K562 (cell line): ENCODE data around the gene TCF19. TPM values are rescaled to one million over a fixed set of nuclear protein-coding genes. Genes with fewer than 3 reads are reported as not detected.

Experiments
- ATAC-seq: fragments of 200-7000 bp; cut with Tn5 transposase; 3 replicates; pipeline ENCODE4 v1.9.1; 2020; ENCODE audit warnings: moderate library complexity
- BruUV-seq: library from RNA; stranded (reverse); fragments of 400-500 nt; replicated peaks from 2 replicates; lab custom pipeline; 2021; lab: Mats Ljungman, UMichigan
- CTCF ChIA-PET: fragments of 300-600 bp; formaldehyde crosslinking; extraction: SDS; loops from one replicate; lab custom pipeline; 2021; ENCODE audit warnings: low intra/inter-chr PET ratio; lab: Yijun Ruan, JAX
- POLR2A ChIA-PET: fragments of 300-600, 350-650 bp; sonication (Branson Sonifier 250); formaldehyde crosslinking; extraction: SDS; loops from one replicate; lab custom pipeline; 2021; ENCODE audit warnings: antibody characterized with exemption, inconsistent platforms; lab: Yijun Ruan, JAX
- DNase-seq, 4 experiments: peaks; one replicate each; pipeline versions ENCODE4 v3.0.0 to v3.0.0-alpha.2; 2011 to 2018; ENCODE audit warnings: low spot score in 3 of 4, mixed read lengths in 3 of 4; ENCODE audit errors: extremely low read depth in 1 of 4
- FAIRE-seq: peaks from 2 replicates; lab custom pipeline; 2011; peaks lifted over from hg19 to GRCh38; lab: Jason Lieb, UNC
- H2AFZ ChIP-seq: 2 replicates; pipeline ENCODE4 v1.6.0; 2011; ENCODE audit warnings: low read depth, low read length, control low read depth, inconsistent platforms
- H3K27ac ChIP-seq: fragments of 200-600 bp; 3 replicates; pipeline ENCODE4 v1.8.0; 2011; ENCODE audit warnings: low read depth, mild to moderate bottlenecking, control low read depth, inconsistent platforms, low read length, moderate library complexity, mixed read lengths; ENCODE audit errors: extremely low read depth
- H3K27me3 ChIP-seq, 2 experiments: fragments of 300-600 bp in 1 of 2; 2 replicates in 1 of 2; 3 replicates in 1 of 2; pipeline versions ENCODE4 v1.6.0 to v1.8.0; 2011; ENCODE audit warnings: inconsistent platforms in 2 of 2, low read length in 2 of 2, mild to moderate bottlenecking in 1 of 2, mixed read lengths in 1 of 2, moderate library complexity in 1 of 2; ENCODE audit not compliant: control insufficient read depth in 2 of 2, insufficient read depth in 2 of 2
- H3K36me3 ChIP-seq: fragments of 300-600 bp; 3 replicates; pipeline ENCODE4 v1.8.0; 2011; ENCODE audit warnings: mild to moderate bottlenecking, low read length, inconsistent platforms; ENCODE audit not compliant: control insufficient read depth, insufficient read depth
- H3K4me1 ChIP-seq, 2 experiments: fragments of 200-600 bp in 1 of 2; replicated peaks in 1 of 2; 2 replicates in 1 of 2; 3 replicates in 1 of 2; pipeline versions ENCODE4 v1.5.1 to v1.8.0; 2011; ENCODE audit warnings: inconsistent platforms in 2 of 2, low read length in 2 of 2, mild to moderate bottlenecking in 1 of 2, mixed read lengths in 1 of 2, moderate library complexity in 1 of 2; ENCODE audit not compliant: control insufficient read depth in 2 of 2, insufficient read depth in 2 of 2
- H3K4me2 ChIP-seq: 2 replicates; pipeline ENCODE4 v1.6.1; 2011; ENCODE audit warnings: low read length, control low read depth, inconsistent platforms, mixed read lengths; ENCODE audit not compliant: insufficient read depth
- H3K4me3 ChIP-seq: fragments of 200-600 bp; sonication (generic), shearing (Covaris generic); 2 replicates; pipeline ENCODE4 v1.5.1; 2016; ENCODE audit warnings: control low read depth, inconsistent platforms
- H3K79me2 ChIP-seq: fragments of 200-600 bp; 3 replicates; pipeline ENCODE4 v1.8.0; 2011; ENCODE audit warnings: low read length, inconsistent platforms; ENCODE audit not compliant: control insufficient read depth, insufficient read depth
- H3K9ac ChIP-seq, 2 experiments: 2 replicates each; pipeline versions ENCODE4 v1.6.0 to v1.6.1; 2011; ENCODE audit warnings: low read depth in 2 of 2, low read length in 2 of 2, control low read depth in 1 of 2, inconsistent platforms in 1 of 2, mild to moderate bottlenecking in 1 of 2, mixed read lengths in 1 of 2; ENCODE audit not compliant: insufficient read depth in 1 of 2
- H3K9me1 ChIP-seq: one replicate; pipeline ENCODE4 v1.6.0; 2011; ENCODE audit warnings: inconsistent platforms, mild to moderate bottlenecking, low read length, moderate library complexity; ENCODE audit not compliant: control insufficient read depth, insufficient read depth
- H3K9me3 ChIP-seq: replicated peaks from 2 replicates; pipeline ENCODE4 v1.5.1; 2011; ENCODE audit warnings: low read depth, low read length, inconsistent platforms; ENCODE audit not compliant: control insufficient read depth, insufficient read depth
- H4K20me1 ChIP-seq: replicated peaks from 2 replicates; pipeline ENCODE4 v1.6.1; 2011; ENCODE audit warnings: low read length, inconsistent platforms, mixed read lengths; ENCODE audit not compliant: control insufficient read depth, insufficient read depth
- IFI16 ChIP-seq: fragments of 250-450 bp; sonication (Bioruptor Pico); IDR thresholded peaks from 2 replicates; pipeline ENCODE4 v2.1.2; 2022; ENCODE audit warnings: mild to moderate bottlenecking, inconsistent platforms
- MED1 ChIP-seq: sonication (generic); formaldehyde crosslinking; IDR thresholded peaks from 2 replicates; pipeline ENCODE4 v1.8.1; 2023; ENCODE audit warnings: missing genetic modification reagents, borderline replicate concordance
- STAT5A ChIP-seq: IDR thresholded peaks from 2 replicates; pipeline ENCODE4 v1.6.1; 2012; ENCODE audit warnings: low read length, inconsistent platforms, borderline replicate concordance
- WGBS: fragments of 100-300 bp; shearing (Covaris generic); methylation state at CpG from one replicate; pipeline ENCODE4 v1.1.6; 2016; ENCODE audit warnings: low coverage, mixed read lengths; ENCODE audit not compliant: insufficient coverage; ENCODE audit errors: missing lambda C conversion rate; 5-methylcytosine and 5-hydroxymethylcytosine counted together
- in situ Hi-C: fragments of 300-500 bp; cut with MboI; formaldehyde crosslinking; loops from 4 replicates; pipeline ENCODE4 v1.15.0; 2018; ENCODE audit warnings: inconsistent platforms, mixed read lengths
- intact Hi-C: fragments of 100-400 bp; cut with micrococcal nuclease; formaldehyde crosslinking; loops from 2 replicates; pipeline ENCODE4 v1.14.2; 2022
- polyA plus RNA-seq, 8 experiments: library from polyadenylated mRNA; depleted of rRNA in 4 of 8; stranded (reverse) in 5 of 8; unstranded in 3 of 8; fragments of >200 nt; fragmentation: Nextera tagmentation in 2 of 8; fragmentation: Illumina TruSeq in 1 of 8; extraction: Ambion mirVana in 2 of 8; extraction: Trizol in 1 of 8; gene quantifications; 2 replicates each; pipeline versions ENCODE4 v1.2.1 to v1.2.3, GENCODE V29; 2011 to 2014; ENCODE audit warnings: inconsistent platforms in 1 of 8, missing spikeins in 1 of 8
- total RNA-seq, 7 experiments: library from RNA; depleted of rRNA in 6 of 7; stranded (reverse); fragments of >200 nt in 6 of 7; fragmentation: Illumina TruSeq in 2 of 7; extraction: Trizol in 2 of 7; gene quantifications; 2 replicates each; pipeline versions ENCODE4 v1.2.1 to v1.2.3, GENCODE V29; 2011 to 2021; ENCODE audit warnings: low replicate concordance in 1 of 7
- TF ChIP-seq, protein P1 (sequence below), 2 experiments: fragments of 450-650 bp; IDR thresholded peaks; 2 replicates each; pipeline ENCODE4 v1.6.1; 2016

TCF19 gene
- total and polyA plus RNA-seq, 9 of the 15 experiments (the other 6 are each of a cell fraction or from before 2014, with no cell fraction given), result 4.2 to 42.5 (median 25.7) TPM

DNA sequence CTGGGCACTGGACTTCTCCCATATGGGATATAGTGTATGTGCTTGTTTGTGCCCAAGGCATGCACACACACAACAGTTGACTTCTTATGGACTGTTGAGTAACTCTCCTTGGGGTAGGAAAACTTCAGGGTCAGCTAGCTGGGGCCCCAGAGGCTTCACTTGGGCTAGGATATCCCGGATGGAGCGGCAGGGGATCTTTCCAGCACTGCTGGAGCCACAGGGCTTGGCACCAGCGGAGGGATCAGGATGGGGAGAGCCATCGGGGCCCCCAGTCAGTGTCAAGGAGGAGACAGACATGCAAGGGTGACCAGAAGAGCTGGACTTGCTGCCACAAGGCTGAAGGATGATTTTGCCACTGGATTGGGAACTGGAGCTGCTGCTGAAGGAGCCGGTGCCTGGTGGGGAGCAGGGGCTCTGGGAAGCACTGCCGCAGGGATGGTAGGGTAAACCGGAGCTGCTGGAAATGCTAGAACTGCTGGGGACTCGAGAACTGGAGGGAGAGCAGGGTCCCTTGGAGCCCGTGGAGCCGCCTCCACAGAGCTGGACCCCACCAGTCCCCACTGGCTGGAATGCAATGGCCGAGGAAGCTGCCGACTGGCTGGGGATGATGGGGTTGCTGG is 42.3 kb upstream of the TCF19 start:
- H3K9me3 ChIP-seq, result no peaks in the 10 kb centered on the region
- DNase-seq, result no peak
- TF ChIP-seq MED1 (CRISPR knock-in tag) (no peak), STAT5A (no peak), IFI16 (CRISPR knock-in tag) (no peak)
- TF ChIP-seq, protein P1, sequence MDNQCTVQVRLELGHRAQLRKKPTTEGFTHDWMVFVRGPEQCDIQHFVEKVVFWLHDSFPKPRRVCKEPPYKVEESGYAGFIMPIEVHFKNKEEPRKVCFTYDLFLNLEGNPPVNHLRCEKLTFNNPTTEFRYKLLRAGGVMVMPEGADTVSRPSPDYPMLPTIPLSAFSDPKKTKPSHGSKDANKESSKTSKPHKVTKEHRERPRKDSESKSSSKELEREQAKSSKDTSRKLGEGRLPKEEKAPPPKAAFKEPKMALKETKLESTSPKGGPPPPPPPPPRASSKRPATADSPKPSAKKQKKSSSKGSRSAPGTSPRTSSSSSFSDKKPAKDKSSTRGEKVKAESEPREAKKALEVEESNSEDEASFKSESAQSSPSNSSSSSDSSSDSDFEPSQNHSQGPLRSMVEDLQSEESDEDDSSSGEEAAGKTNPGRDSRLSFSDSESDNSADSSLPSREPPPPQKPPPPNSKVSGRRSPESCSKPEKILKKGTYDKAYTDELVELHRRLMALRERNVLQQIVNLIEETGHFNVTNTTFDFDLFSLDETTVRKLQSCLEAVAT (IDR thresholded peaks at IDR 0.05), result no peak
- WGBS, result 4% methylated on average over 12 of the region's 12 CpGs
- intact Hi-C loops, result no loop called here
- no peak for FAIRE-seq
- no peak overlapping the region for H3K4me2 ChIP-seq
- ChIA-PET POLR2A (interaction anchor here (0.6 kb wide), 2 partner anchors 212 to 764 kb away, joined by 3 to 4 read pairs; no protein-coding TSS in a partner anchor), CTCF (no interaction called here)
- no peaks in the 10 kb centered on the region for H3K79me2 ChIP-seq
- H3K4me1 ChIP-seq, result peaks cover 0 to 6% of the 10 kb centered on the region in 2 experiments; a peak in 2 of 5 replicates
- in situ Hi-C loops, result no loop called here
- no peak overlapping the region for H3K4me3 ChIP-seq
- H4K20me1 ChIP-seq, result no peaks in the 10 kb centered on the region
- H3K9me1 ChIP-seq, result no peaks in the 10 kb centered on the region
- no peaks in the 10 kb centered on the region for H3K36me3 ChIP-seq
- no peak overlapping the region for H3K9ac ChIP-seq
- no peak overlapping the region for H3K27ac ChIP-seq
- no TSS peak for BruUV-seq
- ATAC-seq, result no peak
- H3K27me3 ChIP-seq, result peaks cover 57 to 82% of the 10 kb centered on the region in 2 experiments
- H2AFZ ChIP-seq, result no peak overlapping the region
